ENCODE measurements around the gene SIGLEC9.

Gene SIGLEC9

DNA sequence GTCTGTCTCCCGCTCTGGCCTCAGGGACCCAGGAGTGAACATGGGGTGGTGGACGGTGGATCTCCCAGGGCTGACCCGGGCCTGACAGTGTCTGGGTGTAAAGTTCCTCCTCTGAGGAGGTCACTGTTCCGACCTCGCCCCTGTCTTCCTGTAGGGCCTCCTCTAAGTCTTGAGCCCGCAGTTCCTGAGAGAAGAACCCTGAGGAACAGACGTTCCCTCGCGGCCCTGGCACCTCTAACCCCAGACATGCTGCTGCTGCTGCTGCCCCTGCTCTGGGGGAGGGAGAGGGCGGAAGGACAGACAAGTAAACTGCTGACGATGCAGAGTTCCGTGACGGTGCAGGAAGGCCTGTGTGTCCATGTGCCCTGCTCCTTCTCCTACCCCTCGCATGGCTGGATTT, at the start of gene SIGLEC9:
SIGLEC9 (plus strand) TSS at position 178 of the 400 bp plus-strand sequence; CDS start at position 247, 69 bp downstream.
- H3K36me3 ChIP-seq (ENCODE audit: control insufficient read depth, insufficient read depth, low read length) = no peaks in the 10 kb centered on the region
- no peak within 1 kb of the TSS for H3K27ac ChIP-seq (ENCODE audit: low read depth, low read length)
- H3K4me1 ChIP-seq (ENCODE audit: control insufficient read depth, insufficient read depth, low read length) = peaks cover 5% of the 10 kb centered on the region; the same call in 1 of the 2 replicates
- no peak within 1 kb of the TSS for H3K9ac ChIP-seq (ENCODE audit: low read length)
- H3K27me3 ChIP-seq (ENCODE audit: control insufficient read depth, insufficient read depth, low read length) = peaks cover 4% of the 10 kb centered on the region; the same call in 1 of the 2 replicates
- no peak within 1 kb of the TSS for H3K4me3 ChIP-seq (ENCODE audit: low read depth, low read length)
- no peaks in the 10 kb centered on the region for H3K9me3 ChIP-seq (ENCODE audit: control insufficient read depth, insufficient read depth, low read depth, low read length)

DNA sequence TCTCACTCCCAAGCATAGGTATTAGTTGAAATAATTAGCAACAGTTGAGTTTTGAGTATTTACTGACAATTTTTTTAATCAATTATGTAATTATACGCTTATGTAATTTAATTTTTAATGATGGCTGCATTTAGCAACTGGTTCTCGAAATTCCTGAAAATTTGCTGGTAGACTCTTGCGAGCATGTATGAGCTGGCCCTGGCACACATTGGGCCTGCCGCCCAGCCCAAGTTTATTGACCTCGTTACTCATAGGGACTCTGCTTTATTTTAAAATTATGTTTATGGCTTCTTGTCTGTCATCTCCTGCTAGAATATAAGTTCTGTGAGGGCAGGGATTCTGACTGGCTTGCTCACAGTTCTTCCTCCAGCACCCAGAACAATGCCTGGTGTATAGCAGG, 48.7 kb upstream of the SIGLEC9 start:
- H3K4me1 ChIP-seq (ENCODE audit: control insufficient read depth, insufficient read depth, low read length) = peaks cover 6% of the 10 kb centered on the region; the same call in 1 of the 2 replicates
- H3K27me3 ChIP-seq (ENCODE audit: control insufficient read depth, insufficient read depth, low read length) = no peaks in the 10 kb centered on the region
- H3K36me3 ChIP-seq (ENCODE audit: control insufficient read depth, insufficient read depth, low read length) = no peaks in the 10 kb centered on the region
- H3K4me3 ChIP-seq (ENCODE audit: low read depth, low read length) = no peak overlapping the region
- no peak overlapping the region for H3K9ac ChIP-seq (ENCODE audit: low read length)
- no peak overlapping the region for H3K27ac ChIP-seq (ENCODE audit: low read depth, low read length)
- H3K9me3 ChIP-seq (ENCODE audit: control insufficient read depth, insufficient read depth, low read depth, low read length) = peaks cover 5% of the 10 kb centered on the region; the same call in 1 of the 2 replicates

DNA sequence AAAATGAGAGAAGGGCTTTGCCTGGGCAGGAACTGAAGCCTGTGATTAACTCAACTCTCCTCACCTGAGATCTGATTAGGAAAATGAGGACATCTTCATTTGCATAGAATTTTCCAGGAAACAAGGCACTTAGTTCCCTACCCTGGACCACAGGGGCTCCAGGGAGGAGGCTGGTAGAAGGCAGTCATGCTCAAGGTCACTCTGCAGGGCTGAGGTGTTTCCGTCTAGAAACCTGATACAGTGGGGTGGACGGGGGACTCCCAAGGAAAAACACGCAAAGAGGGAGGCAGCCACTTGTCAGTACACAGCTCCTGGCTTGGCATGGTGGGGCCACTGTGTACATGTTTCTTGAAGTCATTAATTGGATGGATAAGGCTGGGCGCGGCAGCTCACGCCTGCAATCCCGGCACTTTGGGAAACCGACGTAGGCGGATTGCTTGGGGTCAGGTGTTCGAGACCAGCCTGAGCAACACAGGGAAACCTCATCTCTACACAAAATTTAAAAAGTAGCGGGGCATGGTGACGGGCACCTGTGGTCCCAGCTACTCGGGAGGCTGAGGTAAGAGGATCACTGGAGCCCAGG, 48.0 kb upstream of the SIGLEC9 start:
- Histone ChIP-seq H3K9me3 (ENCODE audit: control insufficient read depth, insufficient read depth, low read depth, low read length) (peaks cover 5% of the 10 kb centered on the region; the same call in 1 of the 2 replicates), H3K4me1 (ENCODE audit: control insufficient read depth, insufficient read depth, low read length) (peaks cover 6% of the 10 kb centered on the region; the same call in 1 of the 2 replicates), H3K4me3 (ENCODE audit: low read depth, low read length) (no peak overlapping the region), H3K9ac (ENCODE audit: low read length) (no peak overlapping the region), H3K27me3 (ENCODE audit: control insufficient read depth, insufficient read depth, low read length) (no peaks in the 10 kb centered on the region), H3K36me3 (ENCODE audit: control insufficient read depth, insufficient read depth, low read length) (no peaks in the 10 kb centered on the region), H3K27ac (ENCODE audit: low read depth, low read length) (no peak overlapping the region)

DNA sequence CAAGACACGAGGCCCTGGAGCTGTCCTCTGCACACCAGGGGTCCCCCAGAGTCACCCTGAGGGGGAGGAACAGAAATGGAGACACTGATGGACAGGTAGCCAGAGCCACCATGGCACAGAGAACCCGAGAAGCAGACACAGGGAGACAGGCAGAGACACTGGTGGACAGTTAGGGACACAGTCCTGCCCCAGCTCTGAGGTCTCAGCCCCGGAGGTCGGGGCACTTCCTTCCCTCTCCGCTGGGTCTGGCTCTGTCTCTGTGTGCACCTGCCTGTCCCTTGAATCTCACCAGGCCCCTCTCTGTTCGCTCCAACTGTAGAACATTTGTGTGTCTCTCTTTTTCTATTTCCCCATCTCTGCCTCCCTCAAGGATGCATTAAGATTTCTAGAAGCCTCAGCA, 46.6 kb upstream of the SIGLEC9 start:
- Histone ChIP-seq H3K27me3 (ENCODE audit: control insufficient read depth, insufficient read depth, low read length) (peaks cover under 1% of the 10 kb centered on the region; the same call in 1 of the 2 replicates), H3K9me3 (ENCODE audit: control insufficient read depth, insufficient read depth, low read depth, low read length) (peaks cover 3% of the 10 kb centered on the region; the same call in 1 of the 2 replicates)

DNA sequence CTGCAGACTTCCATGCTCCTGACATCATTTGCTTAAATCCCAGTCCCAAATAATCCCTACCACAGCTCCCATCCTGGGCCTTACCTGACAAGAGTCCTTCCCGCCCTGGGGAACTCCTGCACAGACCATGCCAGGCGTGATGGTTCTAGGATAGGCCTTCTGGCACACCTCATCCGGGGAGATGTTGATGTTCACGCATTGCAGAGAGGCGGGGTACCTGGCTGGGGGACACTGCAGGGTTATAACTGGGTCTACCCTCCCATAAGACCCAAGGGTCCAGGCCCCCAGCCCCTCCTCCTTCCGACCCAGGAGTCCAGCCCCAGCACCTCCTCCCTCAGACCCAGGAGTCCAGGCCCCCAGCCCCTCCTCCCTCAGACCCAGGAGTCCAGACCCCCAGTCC, 46.0 kb upstream of the SIGLEC9 start:
- no peak overlapping the region for H3K27ac ChIP-seq (ENCODE audit: low read depth, low read length)

More for the DNA sequence above, 46.6 kb upstream of the SIGLEC9 start:
- no peak overlapping the region for H3K4me3 ChIP-seq (ENCODE audit: low read depth, low read length)
- no peak overlapping the region for H3K9ac ChIP-seq (ENCODE audit: low read length)
- no peak overlapping the region for H3K27ac ChIP-seq (ENCODE audit: low read depth, low read length)
- no peaks in the 10 kb centered on the region for H3K36me3 ChIP-seq (ENCODE audit: control insufficient read depth, insufficient read depth, low read length)
- peaks cover 10% of the 10 kb centered on the region; the same call in 1 of the 2 replicates for H3K4me1 ChIP-seq (ENCODE audit: control insufficient read depth, insufficient read depth, low read length)

DNA sequence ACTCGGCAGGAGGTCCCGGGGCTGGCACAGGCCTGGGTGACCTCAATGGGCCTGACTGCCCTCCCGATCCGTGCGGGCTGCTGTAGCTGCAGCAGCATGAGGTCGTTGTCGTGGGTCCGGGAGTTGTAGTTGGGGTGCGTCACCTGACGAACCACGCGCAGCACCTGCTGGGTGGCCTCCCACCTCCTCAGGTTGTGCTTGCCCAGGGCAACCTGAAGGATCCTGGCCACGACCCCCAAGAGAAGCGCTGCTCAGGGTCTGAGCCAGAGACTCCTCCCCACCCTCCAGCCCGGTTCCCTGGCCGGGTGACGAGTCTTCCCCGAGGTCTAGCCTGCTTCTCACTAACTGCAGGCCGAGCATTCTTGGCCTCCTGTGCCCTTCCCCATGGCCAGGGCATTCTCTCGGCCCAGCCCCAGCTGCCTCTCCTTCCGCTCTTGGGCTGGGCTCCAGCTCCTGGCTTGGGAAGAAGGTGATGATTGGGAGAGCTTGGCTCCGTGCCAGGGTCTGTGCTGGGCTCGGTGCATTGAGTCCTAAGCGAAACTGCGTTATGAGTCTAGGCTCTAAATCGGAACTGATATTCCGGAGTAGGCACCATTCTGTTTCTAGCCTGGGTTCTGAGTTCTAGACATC, 45.1 kb upstream of the SIGLEC9 start:
- Histone ChIP-seq H3K9ac (ENCODE audit: low read length) (no peak overlapping the region), H3K27me3 (ENCODE audit: control insufficient read depth, insufficient read depth, low read length) (peaks cover 4% of the 10 kb centered on the region; the same call in 1 of the 2 replicates), H3K36me3 (ENCODE audit: control insufficient read depth, insufficient read depth, low read length) (no peaks in the 10 kb centered on the region), H3K4me3 (ENCODE audit: low read depth, low read length) (no peak overlapping the region), H3K27ac (ENCODE audit: low read depth, low read length) (no peak overlapping the region), H3K4me1 (ENCODE audit: control insufficient read depth, insufficient read depth, low read length) (peaks cover 10% of the 10 kb centered on the region; the same call in 1 of the 2 replicates), H3K9me3 (ENCODE audit: control insufficient read depth, insufficient read depth, low read depth, low read length) (no peaks in the 10 kb centered on the region)

More for the DNA sequence above, 46.0 kb upstream of the SIGLEC9 start:
- Histone ChIP-seq H3K9me3 (ENCODE audit: control insufficient read depth, insufficient read depth, low read depth, low read length) (no peaks in the 10 kb centered on the region), H3K4me1 (ENCODE audit: control insufficient read depth, insufficient read depth, low read length) (peaks cover 10% of the 10 kb centered on the region; the same call in 1 of the 2 replicates), H3K4me3 (ENCODE audit: low read depth, low read length) (no peak overlapping the region), H3K9ac (ENCODE audit: low read length) (no peak overlapping the region), H3K36me3 (ENCODE audit: control insufficient read depth, insufficient read depth, low read length) (no peaks in the 10 kb centered on the region), H3K27me3 (ENCODE audit: control insufficient read depth, insufficient read depth, low read length) (peaks cover 4% of the 10 kb centered on the region; the same call in 1 of the 2 replicates)

GRCh38 chr19:51081476-51081875, 43.2 kb upstream of the SIGLEC9 start:
- Histone ChIP-seq H3K4me1 (ENCODE audit: control insufficient read depth, insufficient read depth, low read length) (peaks cover 10% of the 10 kb centered on the region; the same call in 1 of the 2 replicates), H3K27me3 (ENCODE audit: control insufficient read depth, insufficient read depth, low read length) (peaks cover 4% of the 10 kb centered on the region; the same call in 1 of the 2 replicates), H3K9me3 (ENCODE audit: control insufficient read depth, insufficient read depth, low read depth, low read length) (no peaks in the 10 kb centered on the region), H3K9ac (ENCODE audit: low read length) (no peak overlapping the region), H3K36me3 (ENCODE audit: control insufficient read depth, insufficient read depth, low read length) (no peaks in the 10 kb centered on the region), H3K4me3 (ENCODE audit: low read depth, low read length) (no peak overlapping the region), H3K27ac (ENCODE audit: low read depth, low read length) (no peak overlapping the region)

DNA sequence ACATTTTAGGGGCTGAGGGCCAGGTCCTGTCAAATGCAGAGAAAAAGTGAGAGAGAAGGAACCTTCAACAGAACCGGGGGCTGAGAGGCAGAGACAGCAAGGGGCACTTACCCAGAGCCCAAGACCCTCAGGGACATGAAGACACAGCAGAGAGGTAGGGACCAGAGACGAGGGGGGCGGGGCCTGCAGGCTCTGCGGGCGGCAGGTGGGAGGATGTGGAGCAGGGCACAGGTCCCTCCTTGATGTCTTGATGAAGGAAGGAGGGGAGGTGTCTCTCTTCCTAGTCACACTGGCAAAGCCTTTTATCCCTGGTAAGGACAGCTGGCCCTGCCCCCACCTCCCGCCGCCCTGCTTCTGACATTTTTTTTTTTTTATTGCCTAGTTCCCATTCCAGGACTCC, 42.1 kb upstream of the SIGLEC9 start, which contains the start of gene KLK14:
KLK14 (minus strand) TSS at position 277 of the 400 bp plus-strand sequence; CDS start at position 4, 273 bp downstream.
- Histone ChIP-seq H3K27me3 (ENCODE audit: control insufficient read depth, insufficient read depth, low read length) (peaks cover 4% of the 10 kb centered on the region; the same call in 1 of the 2 replicates), H3K36me3 (ENCODE audit: control insufficient read depth, insufficient read depth, low read length) (no peaks in the 10 kb centered on the region)

DNA sequence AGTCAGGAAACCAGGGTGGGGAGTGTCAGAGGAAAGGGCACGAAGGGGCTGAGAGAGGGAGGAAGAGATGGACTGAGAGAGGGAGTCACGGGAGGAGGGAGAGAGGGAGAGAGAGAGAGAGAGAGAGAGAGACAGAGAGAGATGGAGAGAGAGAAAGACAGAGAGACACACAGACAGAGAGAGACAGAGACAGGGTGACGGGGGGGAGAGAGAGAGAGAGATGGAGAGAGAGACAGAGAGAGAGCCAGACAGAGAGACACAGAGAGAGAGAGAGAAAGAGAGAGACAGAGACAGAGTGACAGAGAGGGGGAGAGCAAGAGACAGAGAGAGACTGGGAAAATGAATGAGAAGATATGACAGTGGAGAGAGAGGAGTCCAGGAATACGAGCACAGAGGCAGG, 41.5 kb upstream of the SIGLEC9 start:
- H3K4me3 ChIP-seq (ENCODE audit: low read depth, low read length) = no peak overlapping the region
- H3K9ac ChIP-seq (ENCODE audit: low read length) = no peak overlapping the region
- no peak overlapping the region for H3K27ac ChIP-seq (ENCODE audit: low read depth, low read length)
- H3K9me3 ChIP-seq (ENCODE audit: control insufficient read depth, insufficient read depth, low read depth, low read length) = no peaks in the 10 kb centered on the region
- H3K36me3 ChIP-seq (ENCODE audit: control insufficient read depth, insufficient read depth, low read length) = no peaks in the 10 kb centered on the region
- H3K4me1 ChIP-seq (ENCODE audit: control insufficient read depth, insufficient read depth, low read length) = peaks cover 7% of the 10 kb centered on the region; the same call in 1 of the 2 replicates
- H3K27me3 ChIP-seq (ENCODE audit: control insufficient read depth, insufficient read depth, low read length) = peaks cover 4% of the 10 kb centered on the region; the same call in 1 of the 2 replicates

More for the DNA sequence above, 42.1 kb upstream of the SIGLEC9 start, which contains the start of gene KLK14:
- Histone ChIP-seq H3K9me3 (ENCODE audit: control insufficient read depth, insufficient read depth, low read depth, low read length) (no peaks in the 10 kb centered on the region), H3K27ac (ENCODE audit: low read depth, low read length) (no peak within 1 kb of the TSS), H3K4me3 (ENCODE audit: low read depth, low read length) (no peak within 1 kb of the TSS), H3K9ac (ENCODE audit: low read length) (no peak within 1 kb of the TSS), H3K4me1 (ENCODE audit: control insufficient read depth, insufficient read depth, low read length) (peaks cover 7% of the 10 kb centered on the region; the same call in 1 of the 2 replicates)

DNA sequence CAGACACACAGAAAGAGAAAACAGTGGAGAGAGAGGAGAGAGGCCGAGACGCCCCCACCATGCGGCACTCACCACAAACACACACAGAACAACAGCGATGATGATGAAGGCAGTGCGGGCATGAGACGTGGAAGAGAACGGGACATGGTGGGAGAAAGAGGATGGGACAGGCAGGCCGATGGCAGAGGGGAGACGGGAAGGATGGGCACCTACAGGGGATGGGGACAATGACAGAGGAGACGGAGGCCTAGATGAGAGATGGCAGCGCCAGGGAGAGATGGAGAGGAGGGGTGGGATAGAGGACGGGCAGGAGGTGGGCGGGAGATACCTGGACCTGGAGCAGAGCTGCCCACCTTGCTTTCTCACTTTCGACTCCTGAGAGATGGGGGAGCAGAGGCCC, 40.9 kb upstream of the SIGLEC9 start:
- Histone ChIP-seq H3K4me1 (ENCODE audit: control insufficient read depth, insufficient read depth, low read length) (peaks cover 7% of the 10 kb centered on the region; the same call in 1 of the 2 replicates), H3K27me3 (ENCODE audit: control insufficient read depth, insufficient read depth, low read length) (peaks cover 4% of the 10 kb centered on the region; the same call in 1 of the 2 replicates), H3K9ac (ENCODE audit: low read length) (no peak overlapping the region), H3K27ac (ENCODE audit: low read depth, low read length) (no peak overlapping the region), H3K9me3 (ENCODE audit: control insufficient read depth, insufficient read depth, low read depth, low read length) (no peaks in the 10 kb centered on the region), H3K4me3 (ENCODE audit: low read depth, low read length) (no peak overlapping the region), H3K36me3 (ENCODE audit: control insufficient read depth, insufficient read depth, low read length) (no peaks in the 10 kb centered on the region)

DNA sequence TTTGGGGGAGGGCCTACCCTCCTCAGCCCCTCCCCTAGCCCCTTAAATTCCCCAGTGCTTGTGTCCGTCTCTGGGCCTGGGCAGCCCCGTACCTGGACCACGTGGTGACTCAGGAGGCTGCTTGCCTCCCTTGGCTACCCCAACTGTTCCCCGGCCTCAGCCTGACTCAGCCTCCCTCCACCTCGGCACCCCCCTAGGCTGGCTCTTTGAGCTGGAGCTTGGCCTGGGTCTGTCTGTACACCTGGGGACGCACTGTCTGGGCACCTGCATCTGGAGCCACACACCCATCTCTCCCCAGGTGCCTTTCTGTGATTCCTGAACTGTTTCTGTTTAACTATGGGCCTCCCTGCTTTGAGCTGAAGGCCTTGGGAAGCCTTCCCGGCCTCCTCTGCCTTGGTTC, 40.2 kb upstream of the SIGLEC9 start:
- Histone ChIP-seq H3K9me3 (ENCODE audit: control insufficient read depth, insufficient read depth, low read depth, low read length) (no peaks in the 10 kb centered on the region), H3K4me1 (ENCODE audit: control insufficient read depth, insufficient read depth, low read length) (peaks cover 7% of the 10 kb centered on the region; the same call in 1 of the 2 replicates), H3K27me3 (ENCODE audit: control insufficient read depth, insufficient read depth, low read length) (peaks cover 4% of the 10 kb centered on the region; the same call in 1 of the 2 replicates), H3K4me3 (ENCODE audit: low read depth, low read length) (no peak overlapping the region), H3K27ac (ENCODE audit: low read depth, low read length) (no peak overlapping the region), H3K9ac (ENCODE audit: low read length) (no peak overlapping the region), H3K36me3 (ENCODE audit: control insufficient read depth, insufficient read depth, low read length) (no peaks in the 10 kb centered on the region)

Measured in HUES6 (cell line).